Trophoblast cell (in vitro differentiated cells and primary cell): Measurements from ENCODE around the gene RET.

Experiments used
- DNase-seq, 2 donors: peaks; one replicate each; pipeline ENCODE4 v3.0.0-alpha.2; 2016
- H2AFZ ChIP-seq: 2 replicates; pipeline ENCODE4 v1.6.1; 2013; ENCODE audit warnings: low read length, moderate library complexity, mild to moderate bottlenecking; ENCODE audit not compliant: insufficient read depth, poor library complexity
- H2AK5ac ChIP-seq: 2 replicates; pipeline ENCODE4 v1.6.1; 2013; ENCODE audit warnings: mild to moderate bottlenecking, low read length
- H2BK120ac ChIP-seq: 2 replicates; pipeline ENCODE4 v1.6.1; 2013; ENCODE audit warnings: low read length, mild to moderate bottlenecking, moderate library complexity; ENCODE audit not compliant: insufficient read depth, poor library complexity
- H2BK12ac ChIP-seq: 2 replicates; pipeline ENCODE4 v1.6.1; 2013; ENCODE audit warnings: mild to moderate bottlenecking, low read length, moderate library complexity
- H2BK5ac ChIP-seq: 2 replicates; pipeline ENCODE4 v1.6.1; 2013; ENCODE audit warnings: low read length, low read depth, moderate library complexity, mild to moderate bottlenecking; ENCODE audit not compliant: poor library complexity
- H3K14ac ChIP-seq: 2 replicates; pipeline ENCODE4 v1.6.1; 2013; ENCODE audit warnings: mild to moderate bottlenecking, low read length
- H3K18ac ChIP-seq: 2 replicates; pipeline ENCODE4 v1.6.1; 2013; ENCODE audit warnings: mild to moderate bottlenecking, low read length
- H3K23ac ChIP-seq: 2 replicates; pipeline ENCODE4 v1.6.1; 2013; ENCODE audit warnings: low read length
- H3K27ac ChIP-seq: 2 replicates; pipeline ENCODE4 v1.5.1; 2013; ENCODE audit warnings: low read depth, mild to moderate bottlenecking, inconsistent platforms, low read length, moderate library complexity
- H3K27me3 ChIP-seq: 2 replicates; pipeline ENCODE4 v1.6.1; 2013; ENCODE audit warnings: inconsistent platforms, mild to moderate bottlenecking, low read length, moderate library complexity; ENCODE audit not compliant: insufficient read depth
- H3K36me3 ChIP-seq, 2 experiments: 1 replicate in 1 of 2; 2 replicates in 1 of 2; pipeline ENCODE4 v1.6.1; 2013; ENCODE audit warnings: low read length in 2 of 2, mild to moderate bottlenecking in 2 of 2, moderate library complexity in 1 of 2; ENCODE audit not compliant: insufficient read depth in 2 of 2, control insufficient read depth in 1 of 2
- H3K4ac ChIP-seq: 2 replicates; pipeline ENCODE4 v1.6.1; 2013; ENCODE audit warnings: low read depth, mild to moderate bottlenecking, low read length, moderate library complexity
- H3K4me1 ChIP-seq, 2 experiments: 1 replicate in 1 of 2; 2 replicates in 1 of 2; pipeline ENCODE4 v1.6.1; 2013; ENCODE audit warnings: low read length in 2 of 2, mild to moderate bottlenecking in 2 of 2, moderate library complexity in 1 of 2; ENCODE audit not compliant: insufficient read depth in 2 of 2, control insufficient read depth in 1 of 2
- H3K4me2 ChIP-seq: 2 replicates; pipeline ENCODE4 v1.6.1; 2013; ENCODE audit warnings: inconsistent platforms, mild to moderate bottlenecking, low read length, moderate library complexity
- H3K4me3 ChIP-seq: 2 replicates; pipeline ENCODE4 v1.5.1; 2013; ENCODE audit warnings: mild to moderate bottlenecking, low read depth, low read length, inconsistent platforms
- H3K79me1 ChIP-seq: one replicate; pipeline ENCODE4 v1.6.1; 2013; ENCODE audit warnings: low read length
- H3K79me2 ChIP-seq: 2 replicates; pipeline ENCODE4 v1.6.1; 2013; ENCODE audit warnings: low read length, mild to moderate bottlenecking; ENCODE audit not compliant: control insufficient read depth, insufficient read depth, poor library complexity
- H3K9ac ChIP-seq: 2 replicates; pipeline ENCODE4 v1.6.1; 2013; ENCODE audit warnings: mild to moderate bottlenecking, low read length
- H3K9me3 ChIP-seq: 2 replicates; pipeline ENCODE4 v1.6.1; 2013; ENCODE audit warnings: low read depth, mild to moderate bottlenecking, control low read depth, inconsistent platforms, low read length; ENCODE audit not compliant: insufficient read depth
- H4K12ac ChIP-seq: 2 replicates; pipeline ENCODE4 v1.6.1; 2013; ENCODE audit warnings: low read depth, mild to moderate bottlenecking, low read length, moderate library complexity
- H4K8ac ChIP-seq: 2 replicates; pipeline ENCODE4 v1.6.1; 2013; ENCODE audit warnings: low read depth, mild to moderate bottlenecking, low read length, moderate library complexity
- H4K91ac ChIP-seq: one replicate; pipeline ENCODE4 v1.6.1; 2013; ENCODE audit warnings: low read depth, mild to moderate bottlenecking, low read length, moderate library complexity
- WGBS: extraction: QIAGEN DNeasy Blood & Tissue Kit; methylation state at CpG from one replicate; pipeline ENCODE4 v1.1.7; 2013; ENCODE audit warnings: missing lambda C conversion rate; ENCODE audit not compliant: insufficient read length, insufficient coverage; ENCODE audit errors: extremely low coverage; 5-methylcytosine and 5-hydroxymethylcytosine counted together

The RET gene

GRCh38 chr10:43113201-43114087 is 36.6 kb downstream of the RET start:
- Histone ChIP-seq H2BK5ac (no peak overlapping the region), H4K12ac (no peak overlapping the region), H3K27me3 (no peaks in the 10 kb centered on the region), H3K27ac (no peak overlapping the region), H3K4me1 (peaks cover 8 to 19% of the 10 kb centered on the region in 2 experiments), H3K9ac (no peak overlapping the region), H2AFZ (no peak overlapping the region), H3K14ac (no peak overlapping the region), H3K23ac (no peak overlapping the region), H3K36me3 (no peaks in the 10 kb centered on the region), H4K91ac (no peak overlapping the region), H2AK5ac (no peak overlapping the region), H2BK120ac (no peak overlapping the region), H3K79me1 (peaks cover 4% of the 10 kb centered on the region), H3K9me3 (no peaks in the 10 kb centered on the region), H3K18ac (no peak overlapping the region), H3K4ac (no peak overlapping the region), H4K8ac (no peak overlapping the region), H3K79me2 (no peaks in the 10 kb centered on the region), H3K4me2 (no peak overlapping the region), H3K4me3 (no peak overlapping the region), H2BK12ac (no peak overlapping the region)
- no peak for DNase-seq
- no CpG with 5 or more reads among the region's 16 CpGs for WGBS

- Histone ChIP-seq H2AFZ (no peak overlapping the region), H3K4ac (no peak overlapping the region), H3K23ac (no peak overlapping the region), H4K12ac (no peak overlapping the region), H3K79me1 (peaks cover 4% of the 10 kb centered on the region), H3K79me2 (no peaks in the 10 kb centered on the region), H4K91ac (no peak overlapping the region), H3K4me1 (peaks cover 8 to 15% of the 10 kb centered on the region in 2 experiments), H2BK5ac (no peak overlapping the region), H3K27me3 (no peaks in the 10 kb centered on the region), H4K8ac (no peak overlapping the region), H3K4me2 (no peak overlapping the region), H3K9ac (no peak overlapping the region), H3K27ac (no peak overlapping the region), H2BK12ac (no peak overlapping the region), H3K36me3 (no peaks in the 10 kb centered on the region), H2AK5ac (no peak overlapping the region), H2BK120ac (no peak overlapping the region), H3K9me3 (no peaks in the 10 kb centered on the region), H3K14ac (no peak overlapping the region), H3K18ac (no peak overlapping the region), H3K4me3 (no peak overlapping the region)
- WGBS, result no CpG with 5 or more reads among the region's 24 CpGs
- no peak for DNase-seq
Measured at GRCh38 chr10:43114088-43114742, 37.3 kb downstream of the RET start.

- H3K4me3 ChIP-seq, result no peak overlapping the region
- no peak overlapping the region for H3K4me2 ChIP-seq
- H2BK5ac ChIP-seq, result no peak overlapping the region
- no peaks in the 10 kb centered on the region for H3K27me3 ChIP-seq
- DNase-seq, result no peak
- H2BK120ac ChIP-seq, result no peak overlapping the region
- no peak overlapping the region for H2AFZ ChIP-seq
- no peak overlapping the region for H4K91ac ChIP-seq
- no peaks in the 10 kb centered on the region for H3K79me2 ChIP-seq
- no peak overlapping the region for H4K12ac ChIP-seq
- no peak overlapping the region for H2BK12ac ChIP-seq
- H4K8ac ChIP-seq, result no peak overlapping the region
- H3K9ac ChIP-seq, result no peak overlapping the region
- H3K4me1 ChIP-seq, result peaks cover 6 to 12% of the 10 kb centered on the region in 2 experiments
- H3K9me3 ChIP-seq, result no peaks in the 10 kb centered on the region
- peaks cover 4% of the 10 kb centered on the region for H3K79me1 ChIP-seq
- H3K14ac ChIP-seq, result no peak overlapping the region
- no peak overlapping the region for H3K18ac ChIP-seq
- no peak overlapping the region for H3K27ac ChIP-seq
- no peak overlapping the region for H2AK5ac ChIP-seq
- no peak overlapping the region for H3K23ac ChIP-seq
- WGBS, result no CpG with 5 or more reads among the region's 17 CpGs
- H3K4ac ChIP-seq, result no peak overlapping the region
- no peaks in the 10 kb centered on the region for H3K36me3 ChIP-seq
Measured at GRCh38 chr10:43114743-43115611, 38.1 kb downstream of the RET start.

GRCh38 chr10:43115881-43116595 is 39.2 kb downstream of the RET start:
- no peaks in the 10 kb centered on the region for H3K36me3 ChIP-seq
- no peak overlapping the region for H3K23ac ChIP-seq
- no peak overlapping the region for H2BK120ac ChIP-seq
- H3K27me3 ChIP-seq, result no peaks in the 10 kb centered on the region
- no peak overlapping the region for H2AK5ac ChIP-seq
- no peaks in the 10 kb centered on the region for H3K9me3 ChIP-seq
- no peak overlapping the region for H3K27ac ChIP-seq
- no peak overlapping the region for H3K9ac ChIP-seq
- H3K4me2 ChIP-seq, result no peak overlapping the region
- H3K14ac ChIP-seq, result no peak overlapping the region
- H4K12ac ChIP-seq, result no peak overlapping the region
- no peak overlapping the region for H3K4ac ChIP-seq
- H2BK12ac ChIP-seq, result no peak overlapping the region
- H3K4me3 ChIP-seq, result no peak overlapping the region
- DNase-seq, result no peak
- H3K79me1 ChIP-seq, result peaks cover 1% of the 10 kb centered on the region
- peaks cover 0 to 2% of the 10 kb centered on the region in 2 experiments for H3K4me1 ChIP-seq
- H3K79me2 ChIP-seq, result no peaks in the 10 kb centered on the region
- WGBS, result no CpG with 5 or more reads among the region's 10 CpGs
- no peak overlapping the region for H3K18ac ChIP-seq
- H4K8ac ChIP-seq, result no peak overlapping the region
- H2AFZ ChIP-seq, result no peak overlapping the region
- no peak overlapping the region for H4K91ac ChIP-seq
- H2BK5ac ChIP-seq, result no peak overlapping the region
